Measurements from ENCODE around the gene YTHDC1.
A peak's percentile ranks its signal among the peaks of the same experiment; 100 is the strongest.
"Not testable (repeated sequence)": the region's sequence is repeated elsewhere in the genome, so short reads cannot be mapped to it uniquely, and the experiment has no call there.

YTHDC1 gene

GRCh38 chr4:68389386-68389913 lies 39.6 kb upstream of the YTHDC1 start:
- H3K79me2 ChIP-seq (ENCODE audit: control insufficient read depth, insufficient read depth, low read length); H3K36me3 ChIP-seq (ENCODE audit: control insufficient read depth, insufficient read depth, low read length); H3K4me1 ChIP-seq (ENCODE audit: control insufficient read depth, low read depth, low read length); H3K4ac ChIP-seq (ENCODE audit: low read depth, low read length); H3K27ac ChIP-seq (ENCODE audit: low read depth, low read length); H2BK120ac ChIP-seq (ENCODE audit: low read depth, low read length); H2BK15ac ChIP-seq (replicated peaks; ENCODE audit: low read depth); H3K56ac ChIP-seq (ENCODE audit: low read length); H3K4me3 ChIP-seq (ENCODE audit: low read length); H4K5ac ChIP-seq (ENCODE audit: low read length); H3K9ac ChIP-seq (ENCODE audit: low read length); H3K4me2 ChIP-seq (ENCODE audit: low read length); H2AK5ac ChIP-seq (ENCODE audit: low read length); H3K27me3 ChIP-seq (ENCODE audit: insufficient read depth, low read length, poor library complexity); DNase-seq; H2BK5ac ChIP-seq (ENCODE audit: low read length); H3K23ac ChIP-seq (ENCODE audit: low read length); H3K79me1 ChIP-seq (ENCODE audit: low read length); H4K8ac ChIP-seq (ENCODE audit: low read depth, low read length): not testable (repeated sequence)
- WGBS (ENCODE audit: extremely low coverage, insufficient coverage, low lambda C conversion rate) = no CpG with 5 or more reads among the region's 6 CpGs
- peak overlapping the region; percentile 52 for H3K18ac ChIP-seq (ENCODE audit: low read length)

- H3K4me2 ChIP-seq (ENCODE audit: low read length) = no peak overlapping the region
- no peak overlapping the region for H3K23ac ChIP-seq (ENCODE audit: low read length)
- H3K27me3 ChIP-seq (ENCODE audit: insufficient read depth, low read length, poor library complexity) = no peaks in the 10 kb centered on the region
- H3K27ac ChIP-seq (ENCODE audit: low read depth, low read length) = no peak overlapping the region
- WGBS (ENCODE audit: extremely low coverage, insufficient coverage, low lambda C conversion rate) = no CpG with 5 or more reads among the region's 4 CpGs
- H2AK5ac ChIP-seq (ENCODE audit: low read length) = no peak overlapping the region
- no peak overlapping the region for H3K4ac ChIP-seq (ENCODE audit: low read depth, low read length)
- no peak overlapping the region for H4K5ac ChIP-seq (ENCODE audit: low read length)
- no peak overlapping the region for H3K4me3 ChIP-seq (ENCODE audit: low read length)
- no peaks in the 10 kb centered on the region for H3K36me3 ChIP-seq (ENCODE audit: control insufficient read depth, insufficient read depth, low read length)
- H2BK120ac ChIP-seq (ENCODE audit: low read depth, low read length) = no peak overlapping the region
- H4K8ac ChIP-seq (ENCODE audit: low read depth, low read length) = no peak overlapping the region
- no peak for DNase-seq
- no peaks in the 10 kb centered on the region for H3K79me1 ChIP-seq (ENCODE audit: low read length)
- peaks cover 2% of the 10 kb centered on the region for H3K4me1 ChIP-seq (ENCODE audit: control insufficient read depth, low read depth, low read length)
- H2BK5ac ChIP-seq (ENCODE audit: low read length) = no peak overlapping the region
- H3K18ac ChIP-seq (ENCODE audit: low read length) = peak overlapping the region; percentile 51
- H3K79me2 ChIP-seq (ENCODE audit: control insufficient read depth, insufficient read depth, low read length) = no peaks in the 10 kb centered on the region
- H3K9ac ChIP-seq (ENCODE audit: low read length) = no peak overlapping the region
- peak overlapping the region; percentile 12 for H2BK15ac ChIP-seq (replicated peaks; ENCODE audit: low read depth)
- no peak overlapping the region for H3K56ac ChIP-seq (ENCODE audit: low read length)
Measured at GRCh38 chr4:68388347-68388865, 38.5 kb upstream of the YTHDC1 start.

GRCh38 chr4:68385267-68385666 lies 35.4 kb upstream of the YTHDC1 start:
- H3K4me2 ChIP-seq (ENCODE audit: low read length) = no peak overlapping the region
- H3K36me3 ChIP-seq (ENCODE audit: control insufficient read depth, insufficient read depth, low read length) = no peaks in the 10 kb centered on the region
- DNase-seq = no peak
- H3K23ac ChIP-seq (ENCODE audit: low read length) = no peak overlapping the region
- H3K79me2 ChIP-seq (ENCODE audit: control insufficient read depth, insufficient read depth, low read length) = no peaks in the 10 kb centered on the region
- no peak overlapping the region for H3K27ac ChIP-seq (ENCODE audit: low read depth, low read length)
- no peaks in the 10 kb centered on the region for H3K27me3 ChIP-seq (ENCODE audit: insufficient read depth, low read length, poor library complexity)
- no peak overlapping the region for H3K9ac ChIP-seq (ENCODE audit: low read length)
- peaks cover under 1% of the 10 kb centered on the region for H3K4me1 ChIP-seq (ENCODE audit: control insufficient read depth, low read depth, low read length)
- no peak overlapping the region for H3K56ac ChIP-seq (ENCODE audit: low read length)
- no peak overlapping the region for H3K18ac ChIP-seq (ENCODE audit: low read length)
- no peak overlapping the region for H2BK5ac ChIP-seq (ENCODE audit: low read length)
- no peak overlapping the region for H4K8ac ChIP-seq (ENCODE audit: low read depth, low read length)
- no peak overlapping the region for H3K4ac ChIP-seq (ENCODE audit: low read depth, low read length)
- H4K5ac ChIP-seq (ENCODE audit: low read length) = no peak overlapping the region
- H2AK5ac ChIP-seq (ENCODE audit: low read length) = no peak overlapping the region
- H3K79me1 ChIP-seq (ENCODE audit: low read length) = no peaks in the 10 kb centered on the region
- H3K4me3 ChIP-seq (ENCODE audit: low read length) = no peak overlapping the region
- no peak overlapping the region for H2BK120ac ChIP-seq (ENCODE audit: low read depth, low read length)
- whole genome bisulfite sequencing (ENCODE audit: extremely low coverage, insufficient coverage, low lambda C conversion rate) = no CpG with 5 or more reads among the region's 2 CpGs
- H2BK15ac ChIP-seq (replicated peaks; ENCODE audit: low read depth) = peak overlapping the region; percentile 2

- Histone ChIP-seq H3K23ac (ENCODE audit: low read length) (no peak overlapping the region), H4K8ac (ENCODE audit: low read depth, low read length) (no peak overlapping the region), H3K56ac (ENCODE audit: low read length) (no peak overlapping the region), H3K4me2 (ENCODE audit: low read length) (no peak overlapping the region), H2BK120ac (ENCODE audit: low read depth, low read length) (no peak overlapping the region), H3K79me2 (ENCODE audit: control insufficient read depth, insufficient read depth, low read length) (no peaks in the 10 kb centered on the region), H3K18ac (ENCODE audit: low read length) (no peak overlapping the region), H2BK15ac (replicated peaks; ENCODE audit: low read depth) (no peak overlapping the region), H3K27ac (ENCODE audit: low read depth, low read length) (no peak overlapping the region), H3K4ac (ENCODE audit: low read depth, low read length) (no peak overlapping the region), H3K4me3 (ENCODE audit: low read length) (no peak overlapping the region), H4K5ac (ENCODE audit: low read length) (no peak overlapping the region), H3K9ac (ENCODE audit: low read length) (no peak overlapping the region), H3K36me3 (ENCODE audit: control insufficient read depth, insufficient read depth, low read length) (no peaks in the 10 kb centered on the region), H3K79me1 (ENCODE audit: low read length) (no peaks in the 10 kb centered on the region), H2AK5ac (ENCODE audit: low read length) (no peak overlapping the region), H3K27me3 (ENCODE audit: insufficient read depth, low read length, poor library complexity) (no peaks in the 10 kb centered on the region), H2BK5ac (ENCODE audit: low read length) (no peak overlapping the region), H3K4me1 (ENCODE audit: control insufficient read depth, low read depth, low read length) (no peaks in the 10 kb centered on the region)
- no peak for DNase-seq
- no CpG with 5 or more reads among the region's 3 CpGs for WGBS (ENCODE audit: extremely low coverage, insufficient coverage, low lambda C conversion rate)
Measured at GRCh38 chr4:68383115-68383514, 33.2 kb upstream of the YTHDC1 start.

- WGBS (ENCODE audit: extremely low coverage, insufficient coverage, low lambda C conversion rate) = no CpG with 5 or more reads among the region's 5 CpGs
- Histone ChIP-seq H4K5ac (ENCODE audit: low read length) (no peak overlapping the region), H3K36me3 (ENCODE audit: control insufficient read depth, insufficient read depth, low read length) (no peaks in the 10 kb centered on the region), H2BK5ac (ENCODE audit: low read length) (no peak overlapping the region), H3K4ac (ENCODE audit: low read depth, low read length) (no peak overlapping the region), H3K4me3 (ENCODE audit: low read length) (no peak overlapping the region), H3K79me2 (ENCODE audit: control insufficient read depth, insufficient read depth, low read length) (no peaks in the 10 kb centered on the region), H3K9ac (ENCODE audit: low read length) (no peak overlapping the region), H3K27ac (ENCODE audit: low read depth, low read length) (no peak overlapping the region), H3K23ac (ENCODE audit: low read length) (no peak overlapping the region), H4K8ac (ENCODE audit: low read depth, low read length) (no peak overlapping the region), H3K4me1 (ENCODE audit: control insufficient read depth, low read depth, low read length) (no peaks in the 10 kb centered on the region), H2AK5ac (ENCODE audit: low read length) (no peak overlapping the region), H3K79me1 (ENCODE audit: low read length) (no peaks in the 10 kb centered on the region), H2BK15ac (replicated peaks; ENCODE audit: low read depth) (no peak overlapping the region), H3K56ac (ENCODE audit: low read length) (peak overlapping the region; percentile 38), H3K18ac (ENCODE audit: low read length) (no peak overlapping the region), H3K4me2 (ENCODE audit: low read length) (no peak overlapping the region), H2BK120ac (ENCODE audit: low read depth, low read length) (no peak overlapping the region), H3K27me3 (ENCODE audit: insufficient read depth, low read length, poor library complexity) (no peaks in the 10 kb centered on the region)
- DNase-seq = no peak
Measured at GRCh38 chr4:68378226-68378625, 28.3 kb upstream of the YTHDC1 start.

All from mesendoderm (in vitro differentiated cells).